GM18505 (cell line): Measurements from ENCODE around the gene RASGEF1C.

Source experiments
- ATAC-seq: cut with Tn5 transposase; IDR thresholded peaks from one replicate; pipeline ENCODE4 v1.9.1; 2021; ENCODE audit not compliant: unreplicated experiment
- POLR2A ChIP-seq: IDR thresholded peaks from 4 replicates; pipeline ENCODE4 v1.6.1; 2011; ENCODE audit warnings: borderline replicate concordance; ENCODE audit not compliant: insufficient read depth, insufficient read length; ENCODE audit errors: extremely low read depth

Gene RASGEF1C

DNA sequence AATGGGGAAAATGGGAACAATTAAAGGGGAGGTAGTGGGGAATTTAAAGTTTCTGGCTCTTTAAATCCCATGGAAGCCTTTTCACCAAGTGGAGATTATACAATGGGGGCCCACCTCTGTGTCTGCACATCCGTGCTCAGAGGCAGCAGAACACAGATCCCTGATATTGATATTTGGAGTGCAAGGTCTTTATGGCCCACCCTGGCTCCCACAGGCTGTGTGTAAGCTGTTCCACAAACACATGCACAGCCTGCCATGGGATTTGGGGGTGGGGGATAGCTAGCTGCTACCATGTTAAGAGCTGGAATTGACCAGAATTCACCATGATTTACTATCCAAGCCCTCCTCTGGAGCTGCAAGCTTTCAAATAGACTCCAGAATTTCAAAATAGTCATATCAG is 55.9 kb downstream of the RASGEF1C start:
- no peak for TF ChIP-seq POLR2A
- no peak for ATAC-seq

DNA sequence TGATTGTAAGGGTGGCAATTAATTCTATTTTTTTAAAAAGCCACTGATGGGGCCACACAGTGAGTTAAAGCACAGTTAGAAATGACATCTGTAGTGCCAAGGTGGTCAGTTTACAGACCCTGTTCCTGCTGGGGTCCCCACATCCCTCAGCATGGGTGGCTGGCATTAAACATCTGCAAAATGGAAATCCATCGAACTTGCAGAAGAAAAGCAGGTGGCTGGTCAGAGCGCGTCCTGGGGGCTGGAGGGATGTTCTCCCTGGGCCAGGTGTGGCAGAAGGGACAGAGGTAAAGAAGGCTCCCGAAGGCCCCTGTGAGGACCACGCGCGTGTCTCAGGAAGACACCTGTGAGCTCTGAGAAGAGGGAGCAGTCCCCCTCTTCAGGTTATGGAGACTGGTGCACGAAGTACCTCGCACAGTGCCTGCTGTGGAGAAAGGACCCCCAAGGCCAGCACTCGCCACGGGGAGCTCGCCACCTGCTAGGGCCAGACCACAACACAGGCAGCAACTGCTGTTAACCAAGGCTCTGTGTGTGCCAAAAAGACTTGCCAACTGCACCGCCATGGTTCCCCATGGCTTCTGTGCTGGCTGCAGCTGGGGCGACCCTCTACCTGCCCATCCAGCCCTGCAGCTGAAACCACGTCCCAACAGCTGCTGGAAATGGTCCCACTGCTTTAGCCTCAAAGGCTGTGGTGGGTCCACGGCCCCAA is 65.2 kb downstream of the RASGEF1C start:
- TF ChIP-seq POLR2A = no peak
- no peak for ATAC-seq

DNA sequence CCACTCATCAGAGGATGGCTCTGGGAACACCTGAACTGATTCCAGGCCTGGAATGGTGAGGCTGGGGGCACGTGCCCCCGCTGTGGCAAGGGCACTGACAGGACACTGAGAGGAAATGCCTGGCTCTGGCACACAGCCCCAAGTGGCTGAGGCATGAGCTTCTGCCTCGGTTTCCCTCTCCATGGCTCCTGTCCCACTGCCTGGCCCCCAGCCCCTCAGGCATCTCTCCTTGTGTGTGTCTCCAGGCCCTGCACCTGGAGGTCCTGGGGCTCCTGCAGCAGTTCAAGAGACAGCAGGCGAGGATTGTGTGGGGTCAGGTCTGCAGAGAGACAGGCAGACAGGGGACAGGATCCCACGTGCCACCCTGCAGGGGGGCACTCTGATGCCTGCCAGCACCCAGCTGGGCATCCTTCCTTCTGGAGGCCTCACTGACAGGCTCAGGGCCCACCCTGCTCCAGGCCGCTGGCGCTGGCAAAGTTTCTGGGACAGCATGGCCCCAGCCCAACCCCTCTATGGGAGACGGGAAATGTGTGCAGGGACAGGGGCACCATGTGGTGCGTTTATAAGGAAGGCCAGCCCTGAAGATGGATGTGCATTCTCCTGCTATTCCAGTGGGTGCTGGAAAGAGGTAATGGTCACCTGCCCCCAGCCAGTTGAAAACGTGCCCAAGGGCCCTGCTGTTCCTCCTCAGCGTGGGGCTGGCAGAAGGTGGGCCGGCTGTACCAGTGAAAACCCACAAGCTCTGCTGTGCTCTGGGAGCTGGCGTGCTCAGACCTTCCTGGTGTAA is 66.0 kb downstream of the RASGEF1C start:
- no peak for TF ChIP-seq POLR2A
- ATAC-seq = no peak

DNA sequence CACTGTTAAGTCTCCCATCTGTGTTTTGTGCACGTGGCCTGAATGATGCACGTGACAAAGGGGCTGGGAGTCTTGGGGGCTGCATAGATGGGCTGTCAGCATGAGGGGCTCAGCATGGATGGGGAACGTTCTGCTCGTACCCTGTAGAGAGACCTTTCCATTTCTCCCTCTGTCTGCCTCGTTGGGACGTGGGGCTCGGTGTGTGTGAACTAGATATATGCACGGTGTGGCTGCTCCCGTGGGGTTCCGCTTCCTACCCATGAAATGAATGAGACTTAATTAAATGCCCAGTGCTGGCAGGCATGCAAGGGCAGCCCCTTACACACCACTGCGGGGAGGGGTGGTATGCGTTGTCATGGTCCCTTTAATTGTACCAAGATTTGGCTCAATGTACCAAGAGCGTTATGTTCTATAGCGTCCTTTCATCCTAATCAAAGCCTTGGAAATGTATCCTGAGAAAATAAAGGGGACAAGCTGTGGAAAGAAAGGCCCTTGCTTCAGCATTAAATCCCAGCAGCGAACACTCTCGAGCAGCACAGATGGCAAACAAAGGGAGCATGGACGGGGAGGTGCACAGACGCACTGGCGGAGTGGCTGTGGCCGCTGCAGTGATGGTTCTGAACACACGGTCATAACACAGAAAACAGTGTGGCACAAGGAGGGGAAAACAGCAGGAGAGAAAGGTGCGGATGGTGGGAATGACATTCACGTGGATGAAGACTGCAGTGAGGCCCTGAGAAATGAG is 66.8 kb downstream of the RASGEF1C start:
- TF ChIP-seq POLR2A = no peak
- no peak for ATAC-seq

DNA sequence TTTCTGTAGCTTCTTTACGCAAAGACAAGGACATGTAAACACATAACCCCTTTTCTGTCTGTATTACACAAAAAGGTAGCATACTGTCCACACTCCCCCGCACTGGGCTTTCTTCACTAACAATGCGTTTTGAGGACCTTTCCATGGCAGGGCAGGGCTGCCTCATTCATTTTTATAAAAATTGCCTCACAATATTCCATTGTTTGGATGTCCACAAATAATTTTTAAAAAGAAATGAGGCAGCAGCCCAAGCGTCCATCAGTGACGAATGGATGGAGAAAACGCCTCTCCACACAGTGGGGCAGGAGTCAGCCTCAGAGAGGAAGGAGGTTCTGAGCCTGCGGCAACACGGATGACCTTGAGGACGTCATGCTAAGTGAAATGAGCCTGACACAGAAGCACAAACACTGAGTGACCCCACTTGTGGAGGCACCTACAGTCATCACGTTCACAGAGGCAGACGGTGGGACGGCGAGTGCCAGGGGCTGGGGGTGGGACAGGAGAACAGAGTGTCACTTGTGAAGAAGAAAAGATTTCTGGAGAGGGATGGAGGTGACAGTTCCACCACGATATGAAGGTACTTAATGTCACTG is 67.8 kb downstream of the RASGEF1C start:
- no peak for TF ChIP-seq POLR2A
- ATAC-seq = no peak

DNA sequence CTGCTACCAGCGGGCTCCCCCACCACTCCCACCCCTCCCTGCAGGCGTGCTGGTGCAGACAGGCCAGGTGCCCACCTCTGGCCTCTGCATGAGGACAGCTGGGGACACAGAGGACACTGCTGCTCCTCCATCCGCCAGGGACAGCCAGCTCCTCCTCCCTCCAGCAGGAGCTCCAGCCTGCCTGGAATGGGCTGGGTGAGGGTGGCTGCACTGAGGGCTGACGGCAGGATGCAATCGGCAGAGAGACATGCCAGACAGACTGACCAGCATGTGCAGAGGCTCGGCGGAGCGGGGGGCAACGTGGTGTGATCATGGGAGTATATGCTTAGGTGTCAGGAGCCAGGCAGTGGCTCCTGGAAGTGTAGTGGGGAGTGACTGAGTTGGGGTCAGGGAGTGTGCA is 68.4 kb downstream of the RASGEF1C start:
- no peak for ATAC-seq
- no peak for TF ChIP-seq POLR2A

DNA sequence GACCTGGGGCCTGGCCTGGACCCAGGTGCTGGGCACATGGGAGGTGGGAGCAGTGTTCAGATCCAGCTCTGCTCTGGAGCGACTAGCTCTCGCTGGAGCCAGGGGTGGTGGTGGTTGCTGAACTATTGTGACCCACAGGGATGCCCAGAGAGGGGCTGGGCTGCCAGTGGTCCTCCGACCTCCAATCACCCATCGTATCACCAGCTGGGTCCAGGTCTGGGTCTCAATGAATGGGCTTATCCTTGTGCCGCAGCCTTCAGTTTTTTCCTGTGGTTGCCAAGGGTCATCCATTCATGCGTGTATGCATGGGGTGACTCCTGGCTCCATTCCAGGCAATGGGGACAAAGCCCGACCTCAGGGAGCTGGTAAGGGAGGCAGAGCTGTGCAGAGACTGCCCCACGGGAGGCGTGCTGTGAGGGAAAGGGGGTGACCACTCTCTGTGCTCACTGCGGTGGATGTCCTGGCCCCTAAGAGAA is 68.9 kb downstream of the RASGEF1C start:
- no peak for ATAC-seq
- no peak for TF ChIP-seq POLR2A

DNA sequence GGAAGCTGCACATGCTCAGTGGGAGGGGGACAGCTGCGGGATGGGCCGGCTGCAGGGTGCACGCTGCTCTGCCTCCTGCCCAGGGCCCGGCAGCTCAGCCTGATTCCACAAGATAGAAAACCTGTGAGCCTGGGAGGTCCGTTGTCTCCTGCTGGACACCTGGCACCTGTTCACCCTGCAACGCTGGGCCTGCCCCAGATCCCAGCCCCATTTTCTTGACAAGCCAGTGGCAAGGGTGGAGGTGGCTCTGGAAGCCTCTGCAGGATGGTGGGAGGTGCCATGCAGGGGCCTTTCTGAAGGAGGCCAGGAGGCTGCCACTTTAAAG is 69.3 kb downstream of the RASGEF1C start:
- ATAC-seq = no peak
- TF ChIP-seq POLR2A = no peak

DNA sequence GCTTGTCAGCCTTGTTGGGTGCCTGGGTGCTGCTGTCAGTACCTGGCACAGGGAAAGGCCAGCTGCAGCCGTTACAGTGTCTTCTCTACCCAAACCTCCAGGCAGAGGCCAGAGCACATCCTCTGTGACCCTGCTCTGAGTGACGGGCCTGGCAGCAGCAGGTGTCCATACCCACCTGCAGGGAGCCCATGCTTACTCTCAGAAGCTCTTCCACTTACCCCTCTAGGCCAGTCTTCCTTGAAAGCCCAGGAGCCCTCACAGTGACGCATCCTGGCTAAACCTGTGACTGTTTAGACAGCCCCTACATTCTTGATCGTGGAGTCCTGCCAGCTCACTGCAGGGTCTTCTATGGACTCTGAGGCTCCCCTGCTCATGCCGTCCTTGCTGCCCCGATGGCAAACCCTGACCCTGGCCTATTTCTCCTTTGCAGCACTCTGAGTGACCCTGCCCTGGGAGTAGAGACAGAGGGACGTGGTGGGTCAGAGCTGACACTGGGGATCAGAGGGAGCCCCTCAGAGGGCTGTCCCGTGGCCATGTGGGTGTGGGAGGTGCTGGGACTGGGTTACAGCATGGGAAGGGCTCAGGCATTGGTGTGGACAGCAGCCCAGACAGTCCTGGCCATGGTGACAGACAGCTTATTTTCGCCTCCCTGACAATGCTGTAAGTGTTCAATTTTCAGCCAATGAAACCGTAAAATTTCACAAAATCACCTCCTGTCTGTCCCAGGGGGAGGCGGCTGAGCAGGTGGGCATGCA is 69.9 kb downstream of the RASGEF1C start:
- no peak for ATAC-seq
- TF ChIP-seq POLR2A = no peak

DNA sequence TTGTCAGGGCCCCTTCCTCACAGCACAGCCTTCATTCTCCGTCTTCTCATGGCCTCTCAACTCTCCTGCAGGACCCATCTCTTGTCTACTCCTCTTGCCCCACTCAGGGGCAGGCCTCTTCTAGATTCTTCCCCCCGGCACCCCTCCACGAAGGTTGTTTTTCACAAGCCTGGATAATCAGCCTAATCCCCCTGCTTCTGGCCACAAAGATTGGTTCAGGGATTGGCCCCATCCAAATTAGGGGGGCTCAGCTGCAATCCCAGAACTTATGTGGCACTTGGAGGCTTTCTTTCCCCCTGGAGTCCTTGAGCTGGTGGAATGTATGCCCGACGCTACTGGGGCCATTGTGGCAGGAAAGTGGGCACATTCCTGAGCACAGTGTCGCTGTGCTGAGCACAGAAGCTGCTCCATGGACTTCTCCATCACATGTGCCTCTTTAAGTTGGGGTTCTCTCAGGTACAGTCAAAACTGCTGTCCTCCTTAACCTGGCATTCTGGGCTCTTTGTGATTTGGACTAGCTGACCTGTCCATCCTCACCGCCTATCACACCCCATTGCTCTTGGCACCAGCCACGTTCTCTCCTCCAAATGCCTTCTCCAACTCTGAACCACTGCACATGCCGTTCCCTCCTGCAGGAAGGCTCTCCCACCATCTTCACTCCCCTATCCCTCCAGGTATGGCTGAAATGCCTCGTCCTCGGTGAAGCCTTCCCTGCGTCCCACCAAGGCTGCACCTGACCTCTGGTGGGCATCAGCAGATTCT is 70.6 kb downstream of the RASGEF1C start:
- no peak for ATAC-seq
- no peak for TF ChIP-seq POLR2A

DNA sequence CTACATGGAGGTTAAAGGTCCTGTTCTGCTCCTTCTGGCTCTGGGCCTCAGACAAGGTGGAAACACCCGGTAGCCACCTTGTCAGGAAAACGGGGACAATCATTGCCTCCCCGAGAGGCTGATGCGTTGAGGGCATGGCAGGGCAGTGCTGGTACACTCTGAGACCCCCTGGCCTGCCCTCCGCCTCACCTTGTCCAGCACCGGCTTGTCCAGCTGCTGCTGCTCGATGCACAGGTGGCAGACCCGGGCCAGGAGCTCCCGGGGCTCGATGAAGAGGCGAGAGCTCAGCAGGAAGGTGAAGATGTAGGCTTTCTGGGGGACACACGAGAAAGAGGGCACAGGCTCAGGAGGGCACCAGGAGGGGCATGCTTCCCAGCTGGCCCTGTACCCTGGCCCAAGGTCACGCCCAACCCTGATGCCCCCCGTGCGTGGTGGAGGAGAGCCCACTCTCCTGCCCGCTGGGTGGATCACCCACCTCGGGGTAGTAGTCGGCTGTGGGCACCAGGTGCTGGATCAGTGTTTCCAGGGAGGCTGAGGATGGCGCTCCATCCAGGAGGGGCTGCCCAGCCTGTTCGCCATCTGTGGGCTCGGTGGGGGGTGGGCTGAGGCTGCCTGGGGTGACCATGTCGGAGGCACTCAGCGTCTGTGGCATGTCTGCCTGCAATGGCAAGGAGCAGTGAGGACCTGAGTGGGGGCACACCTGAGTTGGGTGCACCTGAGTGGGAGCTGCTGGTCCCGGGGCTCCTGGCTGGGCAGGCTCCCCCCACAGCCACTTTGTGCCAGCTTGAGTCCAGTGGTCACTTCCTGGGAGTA is 71.4 kb downstream of the RASGEF1C start:
- ATAC-seq = no peak

More for the DNA sequence above, 71.4 kb downstream of the RASGEF1C start:
- TF ChIP-seq POLR2A = no peak
